Measurements from ENCODE around the gene STIM2.

Gene STIM2

GRCh38 chr4:27006646-27007045 lies 146.0 kb downstream of the STIM2 start:
- DNase-seq (ENCODE audit: low spot score), result no peak
- TF ChIP-seq, protein P1, sequence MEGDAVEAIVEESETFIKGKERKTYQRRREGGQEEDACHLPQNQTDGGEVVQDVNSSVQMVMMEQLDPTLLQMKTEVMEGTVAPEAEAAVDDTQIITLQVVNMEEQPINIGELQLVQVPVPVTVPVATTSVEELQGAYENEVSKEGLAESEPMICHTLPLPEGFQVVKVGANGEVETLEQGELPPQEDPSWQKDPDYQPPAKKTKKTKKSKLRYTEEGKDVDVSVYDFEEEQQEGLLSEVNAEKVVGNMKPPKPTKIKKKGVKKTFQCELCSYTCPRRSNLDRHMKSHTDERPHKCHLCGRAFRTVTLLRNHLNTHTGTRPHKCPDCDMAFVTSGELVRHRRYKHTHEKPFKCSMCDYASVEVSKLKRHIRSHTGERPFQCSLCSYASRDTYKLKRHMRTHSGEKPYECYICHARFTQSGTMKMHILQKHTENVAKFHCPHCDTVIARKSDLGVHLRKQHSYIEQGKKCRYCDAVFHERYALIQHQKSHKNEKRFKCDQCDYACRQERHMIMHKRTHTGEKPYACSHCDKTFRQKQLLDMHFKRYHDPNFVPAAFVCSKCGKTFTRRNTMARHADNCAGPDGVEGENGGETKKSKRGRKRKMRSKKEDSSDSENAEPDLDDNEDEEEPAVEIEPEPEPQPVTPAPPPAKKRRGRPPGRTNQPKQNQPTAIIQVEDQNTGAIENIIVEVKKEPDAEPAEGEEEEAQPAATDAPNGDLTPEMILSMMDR (IDR thresholded peaks at IDR 0.05; ENCODE audit: borderline replicate concordance, control extremely low read depth, extremely low read depth, insufficient read depth, missing control alignments), result no peak
- in situ Hi-C loops (cut with MboI; ENCODE audit: low sequenced_read_pairs, unreplicated experiment), result loop anchor here (10.0 to 25.0 kb wide), 4 partner anchors 269 to 944 kb away; no protein-coding TSS in a partner anchor

DNA sequence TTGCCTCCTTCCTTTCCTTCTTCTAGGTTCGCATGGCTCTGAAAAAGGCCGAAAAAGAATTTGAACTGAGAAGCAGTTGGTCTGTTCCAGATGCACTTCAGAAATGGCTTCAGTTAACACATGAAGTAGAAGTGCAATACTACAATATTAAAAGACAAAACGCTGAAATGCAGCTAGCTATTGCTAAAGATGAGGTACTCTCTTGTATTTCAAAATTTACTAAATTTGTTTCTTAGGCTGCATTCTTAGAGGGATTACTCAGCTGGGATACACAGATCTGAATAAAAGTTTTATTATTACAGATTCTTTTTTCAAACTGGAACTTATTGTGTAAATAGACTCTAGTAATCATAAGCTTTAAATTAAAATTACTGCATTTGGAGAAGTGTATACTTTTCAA lies 146.9 kb downstream of the STIM2 start:
- DNase-seq (ENCODE audit: low spot score), result no peak
- TF ChIP-seq, protein P1 (IDR thresholded peaks at IDR 0.05; ENCODE audit: borderline replicate concordance, control extremely low read depth, extremely low read depth, insufficient read depth, missing control alignments), result no peak
- in situ Hi-C loops (cut with MboI; ENCODE audit: low sequenced_read_pairs, unreplicated experiment), result loop anchor here (10.0 to 25.0 kb wide), 4 partner anchors 270 to 945 kb away; no protein-coding TSS in a partner anchor

- TF ChIP-seq, protein P1 (IDR thresholded peaks at IDR 0.05; ENCODE audit: borderline replicate concordance, control extremely low read depth, extremely low read depth, insufficient read depth, missing control alignments), result no peak
- no peak for DNase-seq (ENCODE audit: low spot score)
- in situ Hi-C loops (cut with MboI; ENCODE audit: low sequenced_read_pairs, unreplicated experiment), result loop anchor here (10.0 to 25.0 kb wide), 4 partner anchors 271 to 946 kb away; no protein-coding TSS in a partner anchor
Measured at GRCh38 chr4:27008679-27009078, 148.0 kb downstream of the STIM2 start.

DNA sequence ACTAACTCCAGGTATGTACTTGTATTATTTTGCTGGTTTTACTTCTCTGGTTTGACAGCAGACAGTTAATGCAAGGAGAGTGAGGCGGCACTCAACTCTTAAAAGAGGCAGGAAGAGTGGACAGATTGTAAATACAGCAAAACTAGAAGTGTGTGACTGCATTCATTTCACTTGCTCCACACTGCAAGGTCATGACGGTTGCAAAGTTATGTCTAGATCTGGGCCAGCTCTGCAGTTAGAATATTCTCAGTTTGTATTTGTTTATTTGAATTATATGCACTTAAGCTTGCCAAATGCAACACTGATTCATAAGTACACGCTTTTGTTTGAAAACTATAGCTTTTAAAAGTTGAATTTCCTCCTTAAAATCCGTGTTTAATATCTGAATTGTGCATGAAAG lies 148.9 kb downstream of the STIM2 start:
- in situ Hi-C loops (cut with MboI; ENCODE audit: low sequenced_read_pairs, unreplicated experiment), result loop anchor here (10.0 to 25.0 kb wide), 4 partner anchors 272 to 947 kb away; no protein-coding TSS in a partner anchor
- TF ChIP-seq, protein P1 (IDR thresholded peaks at IDR 0.05; ENCODE audit: borderline replicate concordance, control extremely low read depth, extremely low read depth, insufficient read depth, missing control alignments), result no peak
- DNase-seq (ENCODE audit: low spot score), result no peak

DNA sequence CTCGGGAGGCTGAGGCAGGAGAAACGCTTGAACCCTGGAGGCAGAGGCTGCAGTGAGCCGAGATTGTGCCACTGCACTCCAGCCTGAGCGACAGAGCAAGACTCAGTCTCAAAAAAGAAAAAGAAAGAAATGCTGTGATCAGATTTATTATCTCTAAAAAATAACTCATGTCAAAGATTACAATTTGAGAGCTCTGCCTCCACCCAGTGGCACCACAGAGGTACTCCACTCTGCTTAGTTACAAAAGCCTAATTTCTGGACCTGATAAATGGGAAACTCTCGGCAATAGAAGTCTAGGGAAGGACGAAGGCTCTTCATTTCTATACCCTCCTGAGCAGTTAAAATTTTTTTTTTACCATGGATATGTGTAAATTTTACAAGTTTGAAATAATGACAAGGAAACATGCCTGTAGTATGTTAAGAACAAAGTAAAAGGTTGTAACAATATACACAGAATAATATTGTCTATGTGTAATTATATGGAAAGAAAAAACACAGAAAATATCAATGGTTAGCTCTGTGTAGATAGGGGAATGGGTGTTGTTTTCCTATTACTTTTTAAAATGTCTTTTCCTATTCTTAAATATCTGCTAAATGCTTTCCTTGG lies 149.8 kb downstream of the STIM2 start:
- in situ Hi-C loops (cut with MboI; ENCODE audit: low sequenced_read_pairs, unreplicated experiment), result loop anchor here (25.0 kb wide), 3 partner anchors 273 to 948 kb away; no protein-coding TSS in a partner anchor
- TF ChIP-seq, protein P1 (IDR thresholded peaks at IDR 0.05; ENCODE audit: borderline replicate concordance, control extremely low read depth, extremely low read depth, insufficient read depth, missing control alignments), result peak; percentile 69
- no peak for DNase-seq (ENCODE audit: low spot score)

DNA sequence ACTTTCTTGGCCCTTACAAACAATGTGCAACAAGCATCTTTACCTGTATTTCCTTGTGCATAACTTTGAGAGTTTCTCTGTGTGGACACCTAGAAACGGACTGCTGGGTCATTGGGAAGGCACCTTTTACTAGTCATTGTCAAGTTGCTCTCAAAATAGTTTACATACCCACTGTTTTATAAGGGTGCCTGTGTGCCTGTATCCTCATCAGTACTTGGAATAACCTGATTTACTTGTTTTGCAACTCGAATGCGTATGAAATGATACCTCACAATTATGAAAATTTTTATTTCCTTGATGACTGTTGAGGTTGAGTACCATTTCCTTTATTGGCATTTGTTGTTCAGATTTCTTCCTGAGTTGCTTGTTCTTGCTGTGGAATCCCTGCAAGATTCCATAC lies 150.8 kb downstream of the STIM2 start:
- in situ Hi-C loops (cut with MboI; ENCODE audit: low sequenced_read_pairs, unreplicated experiment), result loop anchor here (25.0 kb wide), 3 partner anchors 274 to 949 kb away; no protein-coding TSS in a partner anchor
- TF ChIP-seq, protein P1 (IDR thresholded peaks at IDR 0.05; ENCODE audit: borderline replicate concordance, control extremely low read depth, extremely low read depth, insufficient read depth, missing control alignments), result no peak
- no peak for DNase-seq (ENCODE audit: low spot score)

Data from GM13976 (cell line).